Loucy (cell line): ENCODE measurements around the gene CEP83.

Source experiments
- H2AFZ ChIP-seq: fragments of 200-600 bp; sonication (generic); 2 replicates; pipeline ENCODE4 v1.6.0; 2016; ENCODE audit warnings: antibody characterized with exemption, mild to moderate bottlenecking, low read length, moderate library complexity
- H3F3A ChIP-seq: fragments of 200-600 bp; 2 replicates; pipeline ENCODE4 v1.6.0; 2016; ENCODE audit warnings: antibody characterized with exemption, low read depth, mild to moderate bottlenecking
- H3K27me3 ChIP-seq: fragments of 200-600 bp; sonication (generic); 2 replicates; pipeline ENCODE4 v1.6.1; 2014; ENCODE audit warnings: low read length, mild to moderate bottlenecking; ENCODE audit not compliant: insufficient read depth, poor library complexity, severe bottlenecking
- H3K36me3 ChIP-seq: fragments of 200-600 bp; sonication (generic); 2 replicates; pipeline ENCODE4 v1.6.1; 2016; ENCODE audit warnings: low read length; ENCODE audit not compliant: insufficient read depth
- H3K4me1 ChIP-seq: fragments of 200-600 bp; sonication (generic); 2 replicates; pipeline ENCODE4 v1.5.1; 2014; ENCODE audit warnings: low read length, mild to moderate bottlenecking; ENCODE audit not compliant: insufficient read depth, poor library complexity, severe bottlenecking
- H3K4me2 ChIP-seq: fragments of 200-600 bp; sonication (generic); 2 replicates; pipeline ENCODE4 v1.6.0; 2014; ENCODE audit warnings: antibody characterized with exemption, low read length, low read depth, mild to moderate bottlenecking; ENCODE audit not compliant: poor library complexity, severe bottlenecking
- H3K4me3 ChIP-seq: fragments of 200-600 bp; sonication (generic); 2 replicates; pipeline ENCODE4 v1.5.1; 2014; ENCODE audit warnings: low read length, mild to moderate bottlenecking, mixed read lengths; ENCODE audit not compliant: poor library complexity, severe bottlenecking
- H3K79me2 ChIP-seq: fragments of 200-600 bp; sonication (generic); 2 replicates; pipeline ENCODE4 v1.6.1; 2014; ENCODE audit warnings: low read length; ENCODE audit not compliant: insufficient read depth
- H3K9ac ChIP-seq: fragments of 200-600 bp; sonication (generic); 2 replicates; pipeline ENCODE4 v1.6.0; 2014; ENCODE audit warnings: mild to moderate bottlenecking, low read depth, low read length, moderate library complexity; ENCODE audit not compliant: poor library complexity, severe bottlenecking
- H3K9me2 ChIP-seq: fragments of 200-600 bp; sonication (generic); replicated peaks from 2 replicates; pipeline ENCODE4 v1.6.1; 2016; ENCODE audit warnings: low read depth, low read length, mixed read lengths
- H3K9me3 ChIP-seq: fragments of 200-600 bp; sonication (generic); 2 replicates; pipeline ENCODE4 v1.6.1; 2014; ENCODE audit warnings: mild to moderate bottlenecking, antibody characterized with exemption, low read length, low read depth; ENCODE audit not compliant: insufficient read depth
- H4K20me1 ChIP-seq: fragments of 200-600 bp; sonication (generic); 2 replicates; pipeline ENCODE4 v1.6.0; 2014; ENCODE audit warnings: antibody characterized with exemption, low read length, mild to moderate bottlenecking; ENCODE audit not compliant: insufficient read depth, poor library complexity, severe bottlenecking
- EZH2phosphoT487 ChIP-seq: fragments of 200-600 bp; IDR thresholded peaks from 2 replicates; pipeline ENCODE4 v1.6.1; 2018; ENCODE audit warnings: antibody characterized with exemption, mild to moderate bottlenecking, moderate library complexity, borderline replicate concordance
- TF ChIP-seq, protein P1 (sequence below): fragments of 200-600 bp; sonication (generic); conservative IDR thresholded peaks from 2 replicates; pipeline ENCODE4 v1.5.1; 2014; ENCODE audit warnings: mild to moderate bottlenecking, antibody characterized with exemption, low read length

CEP83 gene

DNA sequence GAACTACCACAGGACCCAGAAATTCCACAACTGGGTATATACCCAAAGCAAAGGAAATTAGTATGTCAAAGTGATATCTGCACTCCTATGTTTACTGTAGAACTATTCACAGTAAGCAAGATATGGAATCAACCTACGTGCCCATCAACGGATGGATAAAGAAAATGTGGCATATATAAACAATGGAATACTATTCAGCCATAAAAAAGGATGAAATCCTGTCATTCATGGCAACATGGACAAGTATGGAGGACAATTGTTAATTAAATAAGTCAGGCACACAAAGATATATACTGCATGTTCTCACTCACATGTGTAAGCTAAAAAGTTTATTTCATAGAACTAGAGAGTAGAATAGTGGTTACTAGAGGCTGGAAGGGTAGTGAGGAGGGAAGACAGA is 97.0 kb downstream of the CEP83 start:
- H3F3A ChIP-seq: no peaks in the 10 kb centered on the region
- H3K27me3 ChIP-seq: no peaks in the 10 kb centered on the region
- no peak overlapping the region for H3K4me3 ChIP-seq
- no peaks in the 10 kb centered on the region for H4K20me1 ChIP-seq
- no peak overlapping the region for H3K4me2 ChIP-seq
- H2AFZ ChIP-seq: no peak overlapping the region
- TF ChIP-seq, protein P1, sequence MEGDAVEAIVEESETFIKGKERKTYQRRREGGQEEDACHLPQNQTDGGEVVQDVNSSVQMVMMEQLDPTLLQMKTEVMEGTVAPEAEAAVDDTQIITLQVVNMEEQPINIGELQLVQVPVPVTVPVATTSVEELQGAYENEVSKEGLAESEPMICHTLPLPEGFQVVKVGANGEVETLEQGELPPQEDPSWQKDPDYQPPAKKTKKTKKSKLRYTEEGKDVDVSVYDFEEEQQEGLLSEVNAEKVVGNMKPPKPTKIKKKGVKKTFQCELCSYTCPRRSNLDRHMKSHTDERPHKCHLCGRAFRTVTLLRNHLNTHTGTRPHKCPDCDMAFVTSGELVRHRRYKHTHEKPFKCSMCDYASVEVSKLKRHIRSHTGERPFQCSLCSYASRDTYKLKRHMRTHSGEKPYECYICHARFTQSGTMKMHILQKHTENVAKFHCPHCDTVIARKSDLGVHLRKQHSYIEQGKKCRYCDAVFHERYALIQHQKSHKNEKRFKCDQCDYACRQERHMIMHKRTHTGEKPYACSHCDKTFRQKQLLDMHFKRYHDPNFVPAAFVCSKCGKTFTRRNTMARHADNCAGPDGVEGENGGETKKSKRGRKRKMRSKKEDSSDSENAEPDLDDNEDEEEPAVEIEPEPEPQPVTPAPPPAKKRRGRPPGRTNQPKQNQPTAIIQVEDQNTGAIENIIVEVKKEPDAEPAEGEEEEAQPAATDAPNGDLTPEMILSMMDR: no peak
- no peak for TF ChIP-seq EZH2phosphoT487
- no peaks in the 10 kb centered on the region for H3K4me1 ChIP-seq
- H3K36me3 ChIP-seq: peaks cover 20% of the 10 kb centered on the region; the same call in 1 of the 2 replicates
- no peak overlapping the region for H3K9ac ChIP-seq
- H3K9me2 ChIP-seq: no peaks in the 10 kb centered on the region
- H3K79me2 ChIP-seq: no peaks in the 10 kb centered on the region
- H3K9me3 ChIP-seq: peaks cover 10% of the 10 kb centered on the region; the same call in 1 of the 2 replicates

DNA sequence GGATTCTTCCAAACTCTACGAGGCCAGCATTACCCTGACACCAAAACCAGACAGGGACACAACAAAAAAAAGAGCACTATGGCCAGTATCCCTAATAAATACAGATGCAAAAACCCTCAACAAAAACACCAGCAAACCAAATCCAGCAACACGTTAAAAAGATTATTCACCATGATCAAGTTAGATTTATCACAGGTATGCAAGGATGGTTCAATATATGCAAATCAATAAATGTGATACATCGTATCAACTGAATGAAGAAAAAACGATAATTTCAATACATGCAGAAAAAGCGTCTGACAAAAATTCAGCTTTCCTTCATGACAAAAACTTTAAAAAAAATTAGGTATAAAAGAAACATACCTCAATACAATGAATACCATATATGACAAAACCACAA is 99.9 kb downstream of the CEP83 start:
- no peaks in the 10 kb centered on the region for H4K20me1 ChIP-seq
- H3K79me2 ChIP-seq: no peaks in the 10 kb centered on the region
- no peaks in the 10 kb centered on the region for H3F3A ChIP-seq
- no peak overlapping the region for H3K4me2 ChIP-seq
- H3K9me3 ChIP-seq: peaks cover 10% of the 10 kb centered on the region; the same call in 1 of the 2 replicates
- no peak overlapping the region for H2AFZ ChIP-seq
- H3K9me2 ChIP-seq: no peaks in the 10 kb centered on the region
- no peaks in the 10 kb centered on the region for H3K27me3 ChIP-seq
- H3K4me1 ChIP-seq: no peaks in the 10 kb centered on the region
- H3K9ac ChIP-seq: no peak overlapping the region
- no peak overlapping the region for H3K4me3 ChIP-seq
- no peak for TF ChIP-seq EZH2phosphoT487
- TF ChIP-seq, protein P1: no peak
- H3K36me3 ChIP-seq: peaks cover 12% of the 10 kb centered on the region; the same call in 1 of the 2 replicates

DNA sequence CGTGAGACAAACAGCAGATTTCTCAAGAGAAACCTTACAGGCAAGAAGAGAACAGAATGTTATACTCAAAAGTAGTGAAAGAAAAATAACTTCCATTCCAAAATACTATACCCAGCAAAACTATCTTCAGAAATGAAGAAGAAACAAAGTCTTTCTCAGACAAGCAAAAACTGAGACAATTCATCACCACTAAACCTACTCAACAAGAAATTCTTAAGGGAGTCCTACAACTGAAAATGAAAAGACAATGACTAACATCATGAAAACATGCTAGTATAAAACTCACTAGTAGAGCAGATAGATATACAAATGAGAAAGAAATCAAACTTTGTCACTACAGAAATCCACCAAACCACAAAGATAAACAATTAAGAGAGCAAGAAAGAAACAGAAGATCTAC is 106.5 kb downstream of the CEP83 start:
- H3K4me3 ChIP-seq: no peak overlapping the region
- no peaks in the 10 kb centered on the region for H3K9me2 ChIP-seq
- no peak overlapping the region for H3K4me2 ChIP-seq
- no peaks in the 10 kb centered on the region for H3K4me1 ChIP-seq
- H3K27me3 ChIP-seq: no peaks in the 10 kb centered on the region
- H3F3A ChIP-seq: no peaks in the 10 kb centered on the region
- H3K9me3 ChIP-seq: peaks cover 28% of the 10 kb centered on the region; the same call in 1 of the 2 replicates
- no peak overlapping the region for H3K9ac ChIP-seq
- H2AFZ ChIP-seq: no peak overlapping the region
- H4K20me1 ChIP-seq: no peaks in the 10 kb centered on the region
- peaks cover 11% of the 10 kb centered on the region; the same call in 1 of the 2 replicates for H3K36me3 ChIP-seq
- no peaks in the 10 kb centered on the region for H3K79me2 ChIP-seq
- TF ChIP-seq, protein P1: no peak
- no peak for TF ChIP-seq EZH2phosphoT487
